GM19324 (cell line): Measurements from ENCODE around the gene TSPAN5.
A peak's percentile ranks its signal among the peaks of the same experiment; 100 is the strongest.

Experiments used
- ATAC-seq: cut with Tn5 transposase; IDR thresholded peaks from one replicate; pipeline ENCODE4 v1.9.1; 2021; ENCODE audit warnings: mild to moderate bottlenecking, moderate library complexity; ENCODE audit not compliant: unreplicated experiment, low FRiP score

The TSPAN5 gene

DNA sequence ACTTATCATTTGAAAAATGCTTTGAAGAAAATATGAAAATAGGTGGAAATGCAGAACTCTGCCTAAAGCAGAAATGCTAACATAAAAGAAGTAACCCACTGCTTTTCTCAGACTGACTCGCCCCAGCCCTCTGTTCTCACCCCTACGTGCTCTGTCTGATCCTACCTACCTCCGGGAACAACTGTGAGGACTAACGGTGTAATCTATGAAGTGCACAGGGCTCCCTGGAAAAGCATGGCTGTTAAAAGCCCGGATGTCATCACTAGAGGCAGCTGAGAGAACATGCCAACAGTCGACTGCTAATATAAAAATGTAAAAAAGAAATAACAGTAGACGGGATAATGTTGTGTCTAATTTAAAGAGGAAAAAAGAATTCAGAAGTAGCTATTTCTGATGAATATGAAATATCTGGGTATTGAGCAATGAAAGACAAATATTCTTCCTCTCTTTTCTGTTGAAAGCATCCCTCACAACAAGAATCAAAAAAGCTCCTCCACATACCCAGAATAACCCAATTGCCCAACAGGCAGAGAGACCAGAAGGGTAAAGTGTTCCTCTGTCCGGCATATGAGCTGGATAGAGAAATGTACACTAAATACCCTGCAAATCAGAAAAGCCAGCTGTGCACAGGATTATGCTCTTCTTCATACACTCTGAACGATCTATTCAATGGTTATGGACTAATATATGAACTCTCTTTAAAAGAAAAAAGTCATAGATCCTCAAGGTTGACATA is 130.7 kb downstream of the TSPAN5 start:
- ATAC-seq, result no peak

DNA sequence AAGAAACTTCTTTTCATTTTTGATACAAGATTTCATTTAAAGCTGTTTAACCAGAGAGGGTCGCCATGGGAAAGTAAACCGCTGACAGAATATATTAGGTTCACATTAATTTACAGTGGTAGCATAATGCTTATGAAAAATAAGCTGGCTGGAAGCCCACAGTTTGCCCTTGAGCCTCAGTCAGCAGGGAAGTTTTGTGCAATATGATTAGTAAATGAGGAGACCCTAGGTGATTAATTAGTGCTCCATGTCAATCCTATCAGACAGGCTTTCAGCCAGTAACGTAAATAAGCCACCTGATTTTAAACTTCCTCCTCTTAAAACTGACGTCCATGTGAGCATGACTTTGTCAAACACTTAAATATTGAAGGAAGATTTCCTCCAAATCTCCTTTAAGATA is 134.2 kb downstream of the TSPAN5 start:
- ATAC-seq, result no peak

DNA sequence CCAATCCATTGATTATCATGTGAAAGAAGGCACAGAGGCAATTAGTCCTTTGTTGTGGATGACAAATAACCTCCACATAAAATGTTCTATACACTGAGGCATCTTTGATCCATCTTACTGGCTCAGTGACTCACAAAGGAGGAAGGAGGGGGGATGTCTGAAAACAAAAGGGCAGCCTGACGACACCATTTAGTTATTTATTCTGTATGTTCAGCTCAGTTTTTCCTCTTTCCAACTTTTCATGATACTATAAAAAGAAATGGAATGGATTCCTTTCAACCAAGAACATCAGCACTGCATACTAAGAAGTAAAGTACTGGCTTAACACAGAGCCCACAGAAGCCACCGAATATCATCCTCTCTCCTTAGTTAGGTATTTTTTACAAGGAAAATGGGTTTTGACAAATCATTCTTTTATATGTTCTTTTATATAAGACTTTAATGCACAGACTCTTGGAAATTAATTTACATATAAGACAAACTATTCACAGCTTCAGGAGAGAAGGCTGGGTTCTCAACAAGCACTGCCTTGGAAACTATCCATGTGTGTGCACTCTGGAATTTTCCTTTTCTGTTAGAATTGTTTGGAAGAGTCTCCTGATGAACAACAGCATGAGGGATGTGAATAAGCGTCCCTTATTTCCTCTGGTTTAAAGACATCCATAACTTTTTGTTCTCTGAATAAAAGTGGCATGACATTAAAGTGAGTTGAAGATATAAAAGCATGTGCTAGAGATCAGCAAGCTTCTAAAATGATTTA is 135.6 kb downstream of the TSPAN5 start:
- ATAC-seq, result no peak

DNA sequence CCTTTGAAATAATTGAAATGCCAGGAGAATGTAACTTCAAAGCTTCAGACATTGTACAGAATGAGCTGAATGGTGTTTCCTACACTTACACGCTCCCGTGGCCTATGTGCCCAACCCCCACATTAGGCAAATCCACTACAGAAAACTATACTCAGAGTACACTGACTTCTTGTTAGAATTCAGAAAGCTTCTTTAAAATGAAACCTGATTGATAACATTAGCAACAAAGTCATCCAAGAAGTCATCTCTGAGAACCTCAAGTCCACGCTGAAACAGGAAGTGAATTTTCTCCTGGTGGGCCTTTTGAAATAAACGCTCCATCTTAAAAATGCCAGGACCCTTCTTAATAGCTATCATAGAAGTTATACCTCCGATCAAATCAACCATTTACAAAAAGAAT is 136.3 kb downstream of the TSPAN5 start:
- ATAC-seq, result no peak

DNA sequence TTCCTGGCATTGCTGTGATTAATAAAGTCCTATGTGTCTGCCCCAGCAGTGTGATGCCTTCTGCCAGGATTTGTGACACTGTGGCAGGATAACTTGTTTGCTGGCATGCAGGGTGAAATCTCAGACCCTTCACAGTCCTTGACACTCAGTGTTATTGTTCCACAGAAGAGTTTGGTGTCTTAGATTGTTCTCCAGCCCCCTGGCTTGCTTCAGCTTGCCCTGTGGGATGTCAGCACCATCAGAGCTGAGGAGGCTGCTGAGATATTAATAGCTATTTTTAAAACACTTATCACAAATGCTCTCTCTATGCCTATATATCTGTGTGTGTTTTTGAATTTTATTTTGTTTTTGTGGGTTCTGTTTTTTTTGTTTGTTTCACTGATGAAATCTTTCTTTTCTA is 136.9 kb downstream of the TSPAN5 start:
- no peak for ATAC-seq

DNA sequence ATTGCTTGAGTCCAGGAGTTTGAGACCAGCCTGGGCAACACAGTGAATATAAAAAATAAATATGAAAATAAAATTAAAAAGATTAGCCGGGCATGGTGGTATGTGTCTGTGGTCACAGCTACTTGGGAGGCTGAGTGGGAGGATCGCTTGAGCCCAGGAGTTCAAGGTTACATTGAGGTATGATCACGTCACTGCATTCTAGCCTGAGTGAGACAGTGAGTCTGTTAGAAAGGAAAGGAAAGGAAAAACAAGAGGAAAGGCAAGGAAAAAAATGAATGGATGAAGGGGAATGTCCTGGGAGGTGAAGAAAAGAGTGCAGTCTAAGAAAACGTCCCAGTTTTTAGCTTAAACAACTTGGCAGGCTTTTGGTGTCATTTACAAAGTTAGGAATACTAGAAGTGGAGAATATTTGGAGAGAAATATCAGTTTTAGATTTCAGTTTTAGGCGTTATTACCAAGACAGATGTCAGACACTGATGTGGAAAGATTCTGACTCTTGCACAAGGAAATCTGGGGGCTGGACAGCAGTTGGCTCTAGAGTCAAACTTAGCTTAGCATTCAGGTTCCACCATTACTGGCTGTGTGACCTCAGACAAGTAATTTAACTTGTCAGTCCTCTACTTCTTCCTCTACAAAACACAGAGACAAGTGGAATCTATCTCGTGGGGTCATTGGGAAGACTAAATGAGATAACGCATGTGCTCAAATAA is 139.0 kb downstream of the TSPAN5 start:
- no peak for ATAC-seq

DNA sequence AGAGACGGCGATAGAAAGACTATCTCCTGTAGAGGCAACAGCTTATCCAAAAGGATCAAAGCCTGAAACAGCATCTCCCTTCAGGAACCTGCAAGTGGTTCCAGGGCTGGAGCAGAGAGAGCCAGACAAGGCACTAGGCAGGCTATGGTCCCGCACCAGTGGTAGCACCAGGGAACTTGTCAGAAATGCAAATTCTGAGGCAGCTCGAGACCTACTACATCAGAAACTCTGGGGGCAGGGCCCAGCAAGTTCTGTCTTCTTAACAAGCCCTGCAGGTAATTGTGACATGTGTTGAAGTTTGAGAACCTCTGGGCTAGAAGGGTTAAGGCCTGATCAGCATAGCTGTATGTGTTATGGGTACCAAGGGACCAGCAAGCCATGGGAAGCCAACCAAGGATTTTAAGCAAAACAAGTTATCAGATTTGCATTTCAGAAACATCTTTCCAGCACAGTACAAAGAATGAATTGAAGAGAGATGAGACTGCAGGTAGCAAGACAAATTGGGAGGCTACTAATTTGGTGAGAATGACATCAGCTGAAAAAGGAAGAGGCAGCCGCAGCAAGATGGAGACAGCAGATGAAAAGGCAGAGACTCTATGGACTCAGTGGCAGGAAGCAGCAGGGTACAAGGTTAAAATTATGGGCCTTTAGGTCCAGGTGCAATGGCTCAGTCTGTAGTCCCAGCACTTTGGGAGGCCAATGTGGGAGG is 139.7 kb downstream of the TSPAN5 start:
- peak; percentile 99 for ATAC-seq

DNA sequence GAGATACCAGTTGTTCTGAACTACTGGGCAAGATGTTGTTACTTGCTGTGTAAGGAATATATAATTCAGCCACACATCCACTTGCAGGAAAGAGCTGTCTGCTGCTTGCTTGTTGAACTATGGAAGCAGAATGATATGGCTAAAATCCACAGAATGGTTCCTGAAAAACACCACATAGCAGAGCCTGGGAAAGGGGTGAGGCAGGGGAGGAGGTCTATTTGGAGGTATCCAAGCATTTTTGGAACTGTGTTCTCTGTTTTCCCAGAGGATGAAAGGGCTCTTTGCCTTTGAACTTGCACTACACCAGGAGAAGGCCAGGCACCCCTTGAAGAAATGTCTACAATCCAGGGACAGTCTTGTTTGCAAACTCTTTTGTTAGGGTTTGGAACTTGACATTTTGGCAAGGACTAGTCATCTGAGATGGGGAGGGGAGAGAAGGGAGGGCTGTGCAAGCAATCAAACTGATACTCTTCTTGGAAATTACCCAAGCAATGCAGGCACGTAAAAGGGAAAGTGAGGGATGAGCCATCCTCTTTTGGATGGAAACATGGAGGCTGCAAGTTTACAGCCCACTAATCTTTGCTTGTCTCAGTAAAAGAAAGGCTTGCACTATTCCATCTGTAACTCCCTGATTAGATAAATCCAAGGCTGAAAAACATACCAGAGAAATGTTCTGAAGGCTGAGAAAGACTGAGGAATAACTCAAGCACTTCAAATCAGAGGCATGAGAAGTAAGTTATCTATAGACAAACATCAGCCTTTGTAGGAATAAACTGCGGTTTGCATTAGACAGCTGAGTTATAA is 141.0 kb downstream of the TSPAN5 start:
- ATAC-seq, result no peak

DNA sequence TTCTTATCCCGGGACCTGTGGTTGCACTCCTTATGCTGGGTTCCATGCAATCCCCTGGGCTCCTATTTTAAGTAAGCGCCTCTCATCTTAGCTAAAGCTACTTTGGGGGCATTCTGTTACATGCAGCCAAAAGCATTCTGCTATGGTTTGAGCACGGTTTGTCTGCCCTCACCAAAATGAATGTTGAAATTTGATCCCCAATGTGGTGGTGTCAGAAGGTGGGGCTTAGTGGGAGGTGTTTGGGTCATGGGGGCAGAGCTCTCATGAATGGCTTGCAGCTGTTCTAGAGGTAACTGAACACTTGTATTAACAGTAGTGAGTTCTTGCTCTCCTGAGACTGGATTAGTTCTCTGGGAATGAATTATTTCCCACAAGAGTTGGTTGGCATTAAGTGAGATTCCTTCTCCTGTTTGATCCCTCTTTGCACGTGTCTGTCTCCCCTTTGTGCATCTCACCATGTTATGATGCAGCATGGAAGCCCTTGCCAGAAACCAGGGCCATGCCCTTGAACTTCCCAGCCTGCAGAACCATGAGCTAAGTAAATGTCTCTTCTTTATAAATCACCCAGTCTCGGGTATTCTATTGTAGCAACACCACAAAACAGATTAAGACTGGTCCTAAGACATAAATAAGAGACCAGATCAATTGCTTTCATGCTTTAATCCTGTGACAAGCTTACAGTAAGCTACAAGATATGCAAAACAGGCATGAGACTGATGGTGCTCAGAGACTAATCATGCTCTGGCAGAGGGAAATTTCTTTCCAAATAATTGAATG is 141.8 kb downstream of the TSPAN5 start:
- no peak for ATAC-seq

DNA sequence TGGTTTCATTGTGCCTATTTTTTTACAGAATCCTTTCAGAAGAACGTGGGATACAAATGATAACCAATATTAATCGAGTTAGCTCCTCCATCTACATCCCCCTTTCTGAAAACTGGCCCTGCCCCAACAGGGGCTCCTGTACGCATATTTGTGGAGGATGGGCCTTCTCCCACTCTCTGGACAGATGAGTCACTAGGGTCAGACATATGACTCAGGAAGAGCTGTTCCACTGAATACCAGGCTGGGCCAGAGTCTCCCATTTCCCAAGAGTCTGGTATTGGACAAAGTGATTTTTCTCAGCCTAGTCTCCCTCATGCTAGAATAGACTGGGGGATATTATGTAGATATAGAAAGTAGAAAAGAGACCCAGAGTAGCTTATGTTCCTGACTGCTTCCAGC is 142.4 kb downstream of the TSPAN5 start:
- no peak for ATAC-seq

DNA sequence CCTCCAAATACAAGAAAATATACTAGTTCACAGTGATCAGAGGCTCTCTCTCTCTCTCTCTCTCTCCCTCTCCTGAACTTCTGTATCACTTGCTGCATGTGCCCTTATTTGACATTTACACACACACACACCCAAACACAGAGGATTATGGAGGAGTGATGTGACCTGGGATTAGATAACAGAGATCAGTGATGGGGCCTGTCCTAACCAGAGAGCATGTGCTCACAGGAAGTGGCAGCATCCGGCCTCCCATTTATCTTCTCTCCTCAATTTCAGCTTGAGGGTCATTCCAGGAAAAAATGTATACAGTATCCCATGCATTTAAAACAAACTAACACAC is 143.0 kb downstream of the TSPAN5 start:
- ATAC-seq, result no peak

DNA sequence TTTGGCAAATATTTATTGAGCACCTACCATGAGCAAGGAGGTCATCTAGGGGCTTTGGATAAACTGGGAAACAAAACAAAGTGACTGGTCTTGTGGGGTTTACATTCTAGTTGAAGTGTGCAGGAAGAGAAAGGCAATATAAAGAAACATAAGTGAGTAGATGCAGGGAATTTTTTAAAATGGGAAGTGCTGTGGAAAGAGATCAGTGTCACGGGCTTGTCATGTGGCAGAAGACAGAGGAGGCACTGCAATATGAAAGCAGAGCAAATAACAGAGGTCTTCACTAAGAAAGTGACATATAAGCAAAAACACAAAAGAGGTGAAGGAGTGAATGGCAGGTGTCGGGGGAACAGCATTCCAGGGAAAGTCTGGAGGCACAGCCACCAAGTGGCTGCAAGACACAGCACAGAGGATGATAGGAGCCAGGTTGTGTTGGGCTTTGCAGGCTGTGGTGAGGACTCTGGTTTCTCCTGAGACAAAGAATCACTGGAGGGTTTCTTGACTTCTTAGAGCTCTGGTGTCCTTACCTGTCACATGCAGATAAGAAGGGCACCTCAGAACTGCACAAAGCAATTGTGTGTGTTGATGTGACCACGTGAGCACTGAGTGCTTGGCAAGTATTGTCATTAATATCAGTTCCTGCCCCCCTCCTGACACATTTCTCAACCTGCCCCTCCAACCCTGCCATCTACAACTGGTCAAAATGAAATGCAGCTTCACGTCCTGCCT is 143.5 kb downstream of the TSPAN5 start:
- no peak for ATAC-seq

DNA sequence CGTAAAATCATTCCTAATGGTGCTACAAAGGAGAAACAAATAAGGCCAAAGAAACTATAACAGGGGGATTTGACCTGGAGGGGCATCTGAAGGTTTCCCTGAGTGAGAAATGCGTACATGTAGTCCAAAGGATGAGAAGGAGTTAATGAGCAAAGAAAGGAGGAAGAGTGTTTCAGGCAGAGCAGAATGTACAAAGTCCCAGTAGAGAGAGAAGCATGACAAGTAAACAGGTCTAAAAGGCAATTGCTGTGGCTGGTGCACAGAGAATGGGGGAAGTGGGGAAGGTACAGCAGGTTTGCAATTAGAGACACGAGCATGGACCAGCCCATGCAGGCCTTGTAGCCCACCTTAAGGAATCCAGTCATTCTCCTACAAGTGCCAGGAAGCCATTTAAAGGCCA is 145.5 kb downstream of the TSPAN5 start:
- no peak for ATAC-seq

DNA sequence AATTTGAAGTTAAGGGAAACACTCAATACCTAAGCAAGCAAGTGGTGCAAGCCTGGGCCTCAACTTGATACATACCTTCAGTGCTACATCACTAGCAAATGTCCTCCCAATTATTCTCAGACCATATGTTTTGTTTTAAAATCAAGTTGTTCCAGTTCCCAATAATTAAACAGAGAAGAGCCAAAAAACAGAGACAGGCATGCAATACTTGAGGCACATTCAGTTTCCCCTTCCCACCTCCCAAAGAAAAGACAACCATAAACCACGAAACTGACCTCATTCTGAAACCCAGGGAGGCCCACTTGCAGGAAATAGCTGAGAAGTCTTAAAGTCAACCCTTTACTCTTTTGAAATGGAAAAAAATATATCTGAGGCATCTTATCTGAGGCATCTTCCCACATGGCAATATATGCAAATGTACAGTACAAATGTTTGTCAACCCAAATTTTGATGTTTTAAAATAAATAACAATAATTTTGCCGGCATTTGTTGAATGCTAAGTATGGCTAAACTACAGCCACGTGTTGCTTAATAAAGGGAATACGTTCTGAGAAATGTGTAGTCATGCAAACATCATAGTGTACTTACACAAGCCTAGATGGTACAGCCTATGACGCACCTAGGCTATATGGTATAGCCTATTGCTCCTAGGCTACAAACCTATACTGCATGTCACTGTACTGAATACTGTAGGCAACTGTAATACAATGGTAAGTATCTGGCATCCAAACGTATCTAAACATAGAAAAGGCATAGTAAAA is 147.5 kb downstream of the TSPAN5 start:
- ATAC-seq, result no peak

DNA sequence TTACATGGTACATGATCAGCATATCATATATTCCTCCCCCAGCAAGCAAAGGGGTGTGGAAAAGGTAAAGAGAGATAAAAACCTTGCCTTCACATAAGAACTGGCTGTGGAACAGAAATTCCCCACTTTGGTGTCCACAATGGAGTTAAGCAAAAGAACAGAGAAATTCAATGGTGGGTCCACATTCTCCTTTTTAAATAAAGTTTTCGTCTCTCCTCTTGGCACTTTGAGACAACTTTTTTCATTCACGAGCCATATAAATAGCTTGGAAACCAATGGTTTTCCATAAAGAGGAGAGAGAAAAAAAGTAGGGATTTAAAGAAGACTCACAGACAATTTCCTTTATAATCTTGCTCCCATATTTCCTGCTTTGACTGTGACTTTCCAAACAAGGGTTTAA is 148.1 kb downstream of the TSPAN5 start:
- ATAC-seq, result no peak

DNA sequence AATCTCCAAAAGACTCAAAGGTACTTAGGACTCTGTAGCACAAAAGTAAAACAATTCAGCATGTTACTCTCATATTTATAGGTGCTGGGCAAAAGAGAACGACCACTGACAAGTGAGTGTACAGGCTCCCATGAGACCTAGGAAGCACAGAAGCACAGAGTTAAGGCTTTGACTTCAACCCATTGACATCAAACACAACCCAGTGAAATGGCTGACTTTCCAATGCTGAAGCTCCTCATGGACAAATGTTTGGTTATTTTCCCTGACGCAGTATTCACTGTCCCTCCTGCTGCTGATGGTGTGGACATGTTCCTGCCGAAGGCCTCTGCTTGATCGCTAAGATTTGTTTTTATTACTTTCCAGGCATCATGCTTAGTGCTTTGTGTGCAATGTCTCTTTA is 148.7 kb downstream of the TSPAN5 start:
- no peak for ATAC-seq

DNA sequence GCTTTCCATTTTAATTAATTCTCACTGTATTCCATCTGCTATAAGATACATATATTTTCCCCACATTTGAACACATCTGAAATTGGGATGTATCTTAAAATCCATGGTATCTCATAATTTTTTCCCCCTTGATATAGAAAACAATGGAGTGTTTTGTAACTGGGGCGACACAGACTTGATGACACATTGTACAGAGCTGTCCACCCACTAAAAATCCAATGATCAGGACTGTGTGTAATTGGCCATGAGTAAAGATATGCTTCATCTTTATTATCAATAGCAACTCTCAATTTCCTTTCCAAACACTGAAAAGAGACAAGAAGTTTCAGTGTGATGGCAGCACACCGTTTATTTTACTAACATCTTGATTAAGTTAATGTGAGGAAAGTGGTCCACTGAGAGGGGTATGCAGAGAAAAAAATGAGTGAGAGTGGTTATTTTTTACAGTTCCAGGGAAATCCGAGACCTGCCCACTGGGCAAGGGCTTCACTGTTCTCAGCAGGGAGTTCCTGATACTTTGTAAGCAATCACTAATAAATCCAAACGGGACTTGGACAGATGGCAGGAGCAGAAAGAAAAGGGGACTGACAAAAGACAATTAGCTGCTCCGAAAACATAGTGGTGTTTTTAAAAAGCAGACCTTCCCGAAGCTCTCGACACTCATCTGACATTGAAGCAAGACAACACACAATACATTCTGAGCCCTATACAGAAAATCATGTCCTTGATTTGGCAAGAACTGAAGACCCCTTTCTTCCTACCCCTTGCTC is 149.4 kb downstream of the TSPAN5 start:
- no peak for ATAC-seq
